Activated T-helper 2 cell treated with anti-CD3 and anti-CD28 coated beads, Interferon-gamma antibody, Interleukin-2, Interleukin-4, amounts not matched to agents 10 μg/mL and 5 μg/mL and 100 μg/mL, durations not matched to agents 14 hours and 24 hours and 36 hours (primary cell): ENCODE results near the gene CCT4. TPM values are rescaled to one million over a fixed set of nuclear protein-coding genes. Genes with fewer than 3 reads are reported as not detected.
"Not testable (repeated sequence)": the region's sequence is repeated elsewhere in the genome, so short reads cannot be mapped to it uniquely, and the experiment has no call there.

Experiments used
- DNase-seq: peaks from one replicate; pipeline ENCODE4 v3.0.0; 2021; ENCODE audit warnings: low spot score
- H3K27ac Mint-ChIP-seq: one replicate; pipeline ENCODE4 v1.8.0; 2021; ENCODE audit warnings: mixed read lengths
- H3K27me3 Mint-ChIP-seq: one replicate; pipeline ENCODE4 v1.8.0; 2021; ENCODE audit warnings: low read depth, mixed read lengths
- H3K36me3 Mint-ChIP-seq: one replicate; pipeline ENCODE4 v1.8.0; 2021; ENCODE audit warnings: low read depth, mixed read lengths
- H3K4me1 Mint-ChIP-seq: one replicate; pipeline ENCODE4 v1.8.0; 2021; ENCODE audit warnings: low read depth, mixed read lengths
- H3K4me3 Mint-ChIP-seq: one replicate; pipeline ENCODE4 v1.8.0; 2021; ENCODE audit warnings: low read depth, mild to moderate bottlenecking, moderate library complexity, mixed read lengths
- H3K9me3 Mint-ChIP-seq: one replicate; pipeline ENCODE4 v1.8.0; 2021; ENCODE audit warnings: mixed read lengths
- intact Hi-C: fragments of 100-400 bp; cut with micrococcal nuclease; formaldehyde crosslinking; loops from one replicate; pipeline ENCODE4 v1.15.1; 2023
- total RNA-seq: library from RNA; stranded (reverse); gene quantifications from 2 replicates; pipeline ENCODE4 v1.2.3, GENCODE V29; 2022

The CCT4 gene
- total RNA-seq, 1 donor from 2014 or later, result 367 TPM

DNA sequence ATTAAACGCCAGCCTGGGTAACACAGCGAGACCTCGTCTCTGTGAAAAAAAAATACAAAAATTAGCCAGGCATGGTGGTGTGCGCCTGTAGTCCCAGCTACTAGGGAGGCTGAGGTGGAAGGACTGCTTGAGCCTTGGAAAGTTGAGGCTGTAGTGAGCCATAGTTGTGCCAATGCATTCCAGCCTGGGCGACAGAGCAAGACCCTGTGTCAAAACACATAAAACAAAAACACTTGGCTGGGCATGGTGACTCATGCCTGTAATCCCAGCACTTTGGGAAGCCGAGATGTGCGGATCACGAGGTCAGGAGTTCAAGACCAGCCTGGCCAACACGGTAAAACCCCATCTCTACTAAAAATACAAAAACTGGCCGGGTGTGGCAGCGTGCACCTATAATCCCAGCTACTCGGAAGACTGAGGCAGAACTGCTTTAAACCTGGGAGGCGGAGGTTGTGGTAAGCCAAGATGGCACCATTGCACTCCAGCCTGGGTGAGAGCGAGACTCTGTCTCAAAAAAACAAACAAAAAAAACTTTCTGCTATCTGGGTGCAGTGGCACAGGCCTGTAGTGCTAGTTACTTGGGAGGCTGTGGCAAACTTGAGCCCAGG lies 21.9 kb downstream of the CCT4 start:
- intact Hi-C loops, DNase-seq, H3K4me1 Mint-ChIP-seq, H3K27me3 Mint-ChIP-seq, H3K27ac Mint-ChIP-seq, H3K9me3 Mint-ChIP-seq, H3K4me3 Mint-ChIP-seq: not testable (repeated sequence)
- H3K36me3 Mint-ChIP-seq, result peaks cover 82% of the 10 kb centered on the region

DNA sequence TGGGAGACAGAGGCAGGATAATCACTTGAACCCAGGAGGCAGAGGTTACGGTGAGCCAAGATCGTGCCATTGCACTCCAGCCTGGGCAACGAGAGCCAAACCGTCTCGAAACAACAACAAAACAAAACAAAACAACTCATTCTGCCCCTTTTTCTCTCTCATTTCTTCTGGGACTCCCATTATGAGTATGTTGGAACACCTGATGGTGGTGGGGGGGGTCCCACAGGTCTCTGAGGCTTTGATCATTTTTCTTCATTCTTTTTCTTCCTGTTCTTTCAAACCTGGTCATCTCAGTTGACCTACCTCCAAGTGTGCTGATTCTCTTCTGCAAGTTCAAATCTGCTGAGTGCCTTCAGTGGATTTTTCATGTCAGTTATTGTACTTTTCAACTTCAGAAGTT lies 26.4 kb downstream of the CCT4 start:
- H3K4me3 Mint-ChIP-seq, result no peak overlapping the region
- intact Hi-C loops, result no loop called here
- no peak overlapping the region for H3K27ac Mint-ChIP-seq

DNA sequence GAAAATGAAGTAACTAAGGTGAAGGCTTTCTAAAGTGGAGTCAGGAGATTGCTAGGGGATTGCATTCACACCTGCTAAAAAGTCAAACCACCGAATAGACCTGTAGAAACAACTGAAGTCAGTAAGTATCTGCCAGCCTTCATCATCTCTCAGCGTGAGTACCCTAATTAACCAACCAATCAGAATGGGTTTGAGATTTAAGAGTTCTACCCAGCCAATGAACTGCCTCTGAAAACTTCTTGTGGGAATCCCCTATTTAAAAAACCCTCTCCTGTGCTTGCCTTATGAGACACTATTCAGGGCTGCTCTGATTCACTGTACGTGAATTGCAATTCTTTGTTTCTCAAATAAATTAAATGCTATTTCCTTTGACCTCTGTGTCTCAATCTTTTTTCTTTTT lies 31.2 kb downstream of the CCT4 start:
- no peaks in the 10 kb centered on the region for H3K27me3 Mint-ChIP-seq
- no peaks in the 10 kb centered on the region for H3K9me3 Mint-ChIP-seq
- H3K36me3 Mint-ChIP-seq, result peaks cover 8% of the 10 kb centered on the region
- peaks cover 16% of the 10 kb centered on the region for H3K4me1 Mint-ChIP-seq
- intact Hi-C loops, result loop anchor here (10.0 kb wide), 1 partner anchor 162 kb away; no protein-coding TSS in a partner anchor
- H3K4me3 Mint-ChIP-seq, result no peak overlapping the region
- no peak overlapping the region for H3K27ac Mint-ChIP-seq
- DNase-seq, result no peak

More for the DNA sequence above, 26.4 kb downstream of the CCT4 start:
- H3K36me3 Mint-ChIP-seq, result peaks cover 50% of the 10 kb centered on the region
- H3K27me3 Mint-ChIP-seq, result no peaks in the 10 kb centered on the region
- DNase-seq, result no peak
- no peaks in the 10 kb centered on the region for H3K9me3 Mint-ChIP-seq
- H3K4me1 Mint-ChIP-seq, result peaks cover 2% of the 10 kb centered on the region

DNA sequence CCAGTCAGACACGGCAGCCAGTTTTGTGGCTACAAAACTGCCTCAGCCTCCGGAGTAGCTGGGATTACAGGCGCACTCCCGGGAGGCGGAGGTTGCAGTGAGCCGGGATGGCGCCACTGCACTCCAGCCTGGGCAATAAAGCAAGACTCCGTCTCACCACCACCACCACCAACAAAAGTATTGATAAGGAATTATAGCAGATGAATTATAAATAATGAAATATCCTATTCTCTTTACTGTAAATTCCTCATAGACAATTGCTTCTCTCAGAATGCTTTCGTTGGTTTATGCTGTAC lies 33.2 kb downstream of the CCT4 start:
- intact Hi-C loops, result loop anchor here (10.0 kb wide), 1 partner anchor 160 kb away; no protein-coding TSS in a partner anchor
- Mint-ChIP-seq H3K36me3 (peaks cover 2% of the 10 kb centered on the region), H3K27me3 (no peaks in the 10 kb centered on the region), H3K9me3 (no peaks in the 10 kb centered on the region), H3K4me1 (peaks cover 16% of the 10 kb centered on the region), H3K27ac (no peak overlapping the region), H3K4me3 (peak overlapping the region; percentile 89)
- no peak for DNase-seq

DNA sequence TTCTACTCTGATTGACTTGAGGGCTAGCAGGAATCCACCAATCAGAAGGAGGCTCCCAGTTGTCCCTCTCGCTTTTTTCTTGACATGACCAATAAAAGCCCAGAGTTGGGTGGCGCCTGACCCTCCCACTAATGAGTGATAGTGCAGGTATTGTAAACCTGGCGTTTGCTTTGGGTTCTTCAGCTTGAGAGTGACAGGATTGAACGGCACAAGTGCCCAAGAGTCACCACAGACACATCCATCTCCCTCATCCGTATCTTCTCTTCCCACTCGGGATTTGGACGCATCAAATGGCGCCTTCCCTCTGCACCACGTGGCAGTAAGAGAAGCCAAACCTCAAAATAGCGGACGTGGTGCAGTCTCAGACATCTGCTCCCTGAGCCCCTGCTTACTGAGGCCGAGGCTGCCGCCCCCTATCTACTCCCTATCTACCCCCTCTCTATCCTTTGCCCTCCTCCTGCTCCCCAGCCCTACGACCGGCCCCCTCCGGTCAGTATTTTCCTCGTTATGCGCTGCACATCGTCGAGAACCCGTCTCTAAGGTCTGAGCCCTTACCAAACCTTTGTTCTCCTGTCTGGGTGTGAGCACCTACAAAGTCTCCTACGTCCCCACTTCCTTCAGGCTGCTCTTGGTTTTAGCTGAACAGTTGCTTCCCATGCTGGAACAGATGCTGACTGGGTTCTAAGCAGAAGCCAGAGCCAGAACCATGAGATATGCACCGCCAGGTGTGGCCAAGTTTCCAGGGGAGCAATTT lies 33.7 kb downstream of the CCT4 start:
- Mint-ChIP-seq H3K4me1 (peaks cover 16% of the 10 kb centered on the region), H3K27me3 (no peaks in the 10 kb centered on the region), H3K36me3 (peaks cover 2% of the 10 kb centered on the region), H3K27ac (peak overlapping the region; percentile 88), H3K9me3 (no peaks in the 10 kb centered on the region), H3K4me3 (peak overlapping the region; percentile 89)
- DNase-seq, result peak; percentile 87
- intact Hi-C loops, result loop anchor here (1.0 to 10.0 kb wide), 6 partner anchors 34 to 677 kb away; partner anchors contain the start of genes CCT4 and USP34

DNA sequence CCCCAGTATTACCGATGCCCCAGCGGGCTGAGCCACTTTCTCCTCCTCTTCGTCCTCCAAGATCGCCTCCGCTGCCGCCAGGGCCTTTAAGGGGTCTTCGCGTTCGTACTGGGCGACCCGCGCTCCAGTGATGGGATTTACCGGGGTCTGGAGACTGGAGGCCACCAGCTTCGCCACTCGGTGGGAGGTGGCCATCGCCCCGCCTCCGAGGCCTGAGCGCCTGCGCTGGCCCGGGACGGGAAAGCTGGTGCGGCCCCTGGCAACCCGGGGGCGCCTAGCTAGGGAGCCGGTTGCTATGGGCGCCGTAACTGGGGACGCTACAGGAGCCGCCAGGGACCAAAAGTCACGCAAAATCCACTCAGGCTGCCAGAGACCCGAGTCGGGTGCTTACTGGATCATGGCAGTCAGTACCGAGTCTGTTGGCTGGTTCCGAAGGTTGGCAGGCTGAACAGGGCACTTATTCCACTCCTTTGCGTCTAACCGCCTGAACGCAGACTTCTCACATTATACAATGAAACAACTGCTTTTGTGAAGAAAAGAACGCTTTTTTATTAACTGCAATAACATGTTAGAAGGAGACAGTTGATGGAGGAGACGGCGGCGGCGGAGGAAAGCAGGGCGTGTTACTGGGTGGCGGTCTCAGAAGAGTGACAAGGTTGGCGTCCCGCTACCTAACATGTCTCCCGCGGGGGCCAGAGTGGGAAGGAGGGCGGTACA lies 34.5 kb downstream of the CCT4 start, which contains the start of gene FAM161A:
Gene FAM161A (minus strand): TSS at position 214 of the 717 bp plus-strand sequence. CDS start 19 bp downstream, at position 195.
- peak; percentile 68 for DNase-seq
- Mint-ChIP-seq H3K4me3 (peak within 1 kb of the TSS; percentile 89), H3K27ac (peak within 1 kb of the TSS; percentile 88), H3K27me3 (no peaks in the 10 kb centered on the region), H3K4me1 (peaks cover 16% of the 10 kb centered on the region), H3K36me3 (peaks cover 2% of the 10 kb centered on the region), H3K9me3 (no peaks in the 10 kb centered on the region)
- intact Hi-C loops, result loop anchor here (1.0 to 10.0 kb wide), 6 partner anchors 34 to 677 kb away; partner anchors contain the start of genes CCT4 and USP34

DNA sequence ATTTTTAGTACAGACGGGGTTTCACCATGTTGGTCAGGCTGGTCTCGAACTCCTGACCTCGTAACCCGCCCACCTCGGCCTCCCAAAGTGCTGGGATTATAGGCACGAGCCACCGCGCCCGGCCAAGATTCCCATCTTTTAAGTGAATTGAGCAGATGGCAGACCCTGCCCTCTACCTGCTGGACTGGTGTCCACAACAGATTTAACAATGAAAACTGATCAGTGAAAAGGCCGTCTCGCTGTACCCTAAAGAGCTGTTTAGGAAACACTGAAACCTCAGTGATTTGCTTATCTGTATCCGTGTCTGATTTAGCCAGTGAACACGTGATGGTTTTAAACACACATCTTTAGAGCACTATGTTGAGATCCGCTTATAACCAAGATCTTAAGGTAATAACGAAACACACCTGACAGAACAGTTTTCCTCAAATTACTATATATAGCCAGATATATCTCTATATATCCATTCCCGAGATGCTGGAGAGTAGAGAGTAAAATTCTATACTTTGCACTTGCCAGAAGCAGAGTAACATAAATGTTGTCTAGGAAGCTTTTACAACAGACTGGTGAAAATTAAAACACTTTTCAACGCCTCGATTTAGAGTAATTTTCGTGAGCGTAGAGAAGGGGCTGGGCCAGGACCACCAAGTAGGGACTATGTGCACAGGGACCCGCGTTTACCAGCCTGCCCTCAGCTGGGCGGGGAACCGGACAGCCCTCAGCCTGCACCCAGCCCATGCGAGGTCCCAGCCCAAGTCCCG lies 35.2 kb downstream of the CCT4 start:
- intact Hi-C loops, result loop anchor here (10.0 kb wide), 1 partner anchor 158 kb away; no protein-coding TSS in a partner anchor
- no peaks in the 10 kb centered on the region for H3K9me3 Mint-ChIP-seq
- DNase-seq, result no peak
- H3K4me1 Mint-ChIP-seq, result peaks cover 16% of the 10 kb centered on the region
- peak overlapping the region; percentile 89 for H3K4me3 Mint-ChIP-seq
- peaks cover 2% of the 10 kb centered on the region for H3K36me3 Mint-ChIP-seq
- peak overlapping the region; percentile 88 for H3K27ac Mint-ChIP-seq
- H3K27me3 Mint-ChIP-seq, result no peaks in the 10 kb centered on the region

DNA sequence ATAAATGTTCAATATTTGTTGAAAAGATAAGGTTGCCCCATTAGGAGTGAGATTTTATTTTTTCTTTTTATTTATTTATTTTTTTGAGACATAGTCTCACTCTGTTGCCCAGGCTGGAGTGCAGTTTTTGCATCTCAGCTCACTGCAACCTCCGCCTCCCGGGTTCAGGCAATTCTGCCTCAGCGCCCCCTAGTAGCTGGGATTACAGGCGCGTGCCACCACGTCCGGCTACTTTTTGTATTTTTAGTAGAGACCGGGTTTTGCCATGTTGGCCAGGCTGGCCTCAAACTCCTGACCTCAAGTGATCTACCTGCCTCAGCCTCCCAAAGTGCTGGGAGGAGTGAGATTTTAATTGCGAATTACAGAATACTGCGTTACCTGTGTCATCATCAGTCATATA lies 37.2 kb downstream of the CCT4 start:
- peaks cover 13% of the 10 kb centered on the region for H3K4me1 Mint-ChIP-seq
- not testable (repeated sequence) for DNase-seq, H3K9me3 Mint-ChIP-seq, H3K4me3 Mint-ChIP-seq, H3K27me3 Mint-ChIP-seq, H3K36me3 Mint-ChIP-seq, H3K27ac Mint-ChIP-seq
- intact Hi-C loops, result loop anchor here (10.0 kb wide), 1 partner anchor 156 kb away; no protein-coding TSS in a partner anchor

DNA sequence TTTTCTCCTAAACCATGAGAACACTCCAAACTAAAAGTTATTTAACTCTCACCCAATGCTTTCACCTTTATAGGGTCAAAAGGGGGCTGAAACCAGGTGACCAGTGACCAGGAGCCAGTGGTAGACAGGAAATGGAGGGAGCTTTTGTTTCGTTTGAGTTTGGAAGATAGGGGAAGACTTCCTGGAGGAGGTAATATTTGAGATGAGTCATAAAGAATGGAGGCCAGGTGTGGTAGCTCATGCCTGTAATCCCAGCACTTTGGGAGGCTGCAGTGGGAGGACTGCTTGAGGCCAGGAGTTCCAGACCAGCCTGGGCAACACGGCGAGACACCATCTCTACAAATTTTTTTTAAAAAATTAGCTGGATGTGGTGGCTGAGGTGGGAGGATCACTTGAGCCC lies 43.1 kb downstream of the CCT4 start:
- Mint-ChIP-seq H3K27me3 (no peaks in the 10 kb centered on the region), H3K27ac (no peak overlapping the region), H3K9me3 (no peaks in the 10 kb centered on the region), H3K36me3 (no peaks in the 10 kb centered on the region), H3K4me1 (no peaks in the 10 kb centered on the region), H3K4me3 (no peak overlapping the region)
- intact Hi-C loops, result no loop called here
- DNase-seq, result no peak

DNA sequence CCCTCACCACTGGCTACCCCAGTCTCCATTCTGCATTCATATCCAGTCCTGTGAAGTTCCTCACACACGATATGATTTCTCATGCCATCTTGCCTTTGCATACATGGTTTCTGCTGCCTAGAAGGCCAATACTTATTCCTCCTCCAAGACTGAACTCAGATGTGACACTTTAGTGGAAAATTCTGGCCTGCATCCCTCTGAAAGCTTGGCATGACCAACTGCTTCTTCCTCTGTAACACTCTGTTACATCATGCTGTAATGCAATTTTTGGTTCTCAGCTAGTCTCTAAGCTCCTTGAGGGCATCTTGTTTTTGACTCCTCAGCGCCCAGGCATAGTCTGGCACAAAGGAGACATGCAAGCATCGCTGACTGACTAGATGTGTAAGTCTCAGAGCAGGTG lies 47.2 kb downstream of the CCT4 start:
- Mint-ChIP-seq H3K27me3 (no peaks in the 10 kb centered on the region), H3K36me3 (no peaks in the 10 kb centered on the region), H3K4me3 (no peak overlapping the region), H3K27ac (no peak overlapping the region), H3K9me3 (no peaks in the 10 kb centered on the region), H3K4me1 (no peaks in the 10 kb centered on the region)
- intact Hi-C loops, result no loop called here
- no peak for DNase-seq

DNA sequence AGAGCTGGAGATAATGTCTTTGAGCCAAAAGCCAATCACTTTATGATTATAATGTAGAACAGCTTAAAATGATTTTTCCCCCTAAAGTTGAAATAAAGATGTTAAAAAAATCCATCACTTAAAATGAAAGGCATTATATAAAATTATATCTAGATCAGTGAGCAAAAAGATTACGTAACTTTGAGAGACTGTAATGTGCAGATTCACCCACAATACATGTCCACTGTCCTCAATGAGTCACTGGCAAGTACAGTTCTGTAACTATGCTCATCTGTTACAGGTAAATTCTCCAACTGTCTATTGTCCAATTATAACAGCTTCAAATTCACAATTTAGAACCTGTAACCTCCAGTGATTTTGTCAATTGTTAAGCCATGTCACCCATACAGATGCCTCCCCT lies 53.6 kb downstream of the CCT4 start:
- no peak for DNase-seq
- Mint-ChIP-seq H3K36me3 (peaks cover 11% of the 10 kb centered on the region), H3K27ac (no peak overlapping the region), H3K9me3 (no peaks in the 10 kb centered on the region), H3K4me3 (no peak overlapping the region), H3K4me1 (no peaks in the 10 kb centered on the region), H3K27me3 (no peaks in the 10 kb centered on the region)
- intact Hi-C loops, result no loop called here

DNA sequence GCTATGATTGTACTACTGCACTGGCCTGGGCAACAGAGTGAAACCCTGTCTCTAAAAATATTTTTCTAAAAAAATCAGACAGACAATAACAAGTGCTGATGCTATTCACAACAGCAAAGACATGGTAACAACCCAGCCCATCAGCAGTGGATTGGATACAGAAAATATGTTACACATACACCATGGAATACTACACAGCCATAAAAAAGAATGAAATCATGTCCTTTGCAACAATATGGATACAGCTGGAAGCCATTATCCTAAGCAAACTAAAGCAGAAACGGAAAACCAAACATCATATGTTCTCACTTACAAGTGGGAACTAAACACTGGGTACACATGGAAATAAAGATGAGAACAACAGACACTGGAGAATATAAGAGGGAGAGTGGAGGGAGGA lies 54.5 kb downstream of the CCT4 start:
- Mint-ChIP-seq H3K9me3 (no peaks in the 10 kb centered on the region), H3K4me3 (no peak overlapping the region), H3K36me3 (peaks cover 11% of the 10 kb centered on the region), H3K27ac (no peak overlapping the region), H3K27me3 (no peaks in the 10 kb centered on the region), H3K4me1 (no peaks in the 10 kb centered on the region)
- DNase-seq, result no peak
- intact Hi-C loops, result no loop called here
